ENCODE data around the gene HRC.

- no peak for TF ChIP-seq POLR2A (IDR thresholded peaks at IDR 0.05)
- TF ChIP-seq, protein P1, sequence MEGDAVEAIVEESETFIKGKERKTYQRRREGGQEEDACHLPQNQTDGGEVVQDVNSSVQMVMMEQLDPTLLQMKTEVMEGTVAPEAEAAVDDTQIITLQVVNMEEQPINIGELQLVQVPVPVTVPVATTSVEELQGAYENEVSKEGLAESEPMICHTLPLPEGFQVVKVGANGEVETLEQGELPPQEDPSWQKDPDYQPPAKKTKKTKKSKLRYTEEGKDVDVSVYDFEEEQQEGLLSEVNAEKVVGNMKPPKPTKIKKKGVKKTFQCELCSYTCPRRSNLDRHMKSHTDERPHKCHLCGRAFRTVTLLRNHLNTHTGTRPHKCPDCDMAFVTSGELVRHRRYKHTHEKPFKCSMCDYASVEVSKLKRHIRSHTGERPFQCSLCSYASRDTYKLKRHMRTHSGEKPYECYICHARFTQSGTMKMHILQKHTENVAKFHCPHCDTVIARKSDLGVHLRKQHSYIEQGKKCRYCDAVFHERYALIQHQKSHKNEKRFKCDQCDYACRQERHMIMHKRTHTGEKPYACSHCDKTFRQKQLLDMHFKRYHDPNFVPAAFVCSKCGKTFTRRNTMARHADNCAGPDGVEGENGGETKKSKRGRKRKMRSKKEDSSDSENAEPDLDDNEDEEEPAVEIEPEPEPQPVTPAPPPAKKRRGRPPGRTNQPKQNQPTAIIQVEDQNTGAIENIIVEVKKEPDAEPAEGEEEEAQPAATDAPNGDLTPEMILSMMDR (IDR thresholded peaks at IDR 0.05), result no peak
These were observed 10.7 kb upstream of the HRC start for GRCh38 chr19:49165865-49166301.

Measured in body of pancreas (tissue), 4 donors.